T-helper 2 cell treated with Interferon-gamma antibody and Interleukin-4, amounts not matched to agents 5 μg/mL and 100 μg/mL, for 36 hours (primary cell): ENCODE measurements around the gene CDC26.
"Not testable (repeated sequence)": the region's sequence is repeated elsewhere in the genome, so short reads cannot be mapped to it uniquely, and the experiment has no call there.

Experiments
- DNase-seq: peaks from one replicate; pipeline ENCODE4 v3.0.0; 2021; ENCODE audit warnings: low spot score
- H3K27ac Mint-ChIP-seq: one replicate; pipeline ENCODE4 v1.8.0; 2021; ENCODE audit warnings: mild to moderate bottlenecking, mixed read lengths
- H3K27me3 Mint-ChIP-seq: one replicate; pipeline ENCODE4 v1.8.0; 2021; ENCODE audit warnings: low read depth, mixed read lengths
- H3K36me3 Mint-ChIP-seq: one replicate; pipeline ENCODE4 v1.8.0; 2021; ENCODE audit warnings: low read depth, mixed read lengths
- H3K4me1 Mint-ChIP-seq: one replicate; pipeline ENCODE4 v1.8.0; 2021; ENCODE audit warnings: low read depth, mixed read lengths
- H3K4me3 Mint-ChIP-seq: one replicate; pipeline ENCODE4 v1.8.0; 2022; ENCODE audit warnings: mild to moderate bottlenecking, moderate library complexity, mixed read lengths
- H3K9me3 Mint-ChIP-seq: one replicate; pipeline ENCODE4 v1.8.0; 2021; ENCODE audit warnings: mixed read lengths

CDC26 gene

GRCh38 chr9:113301548-113301947 is 26.2 kb upstream of the CDC26 start:
- H3K27me3 Mint-ChIP-seq: peaks cover 8% of the 10 kb centered on the region
- H3K4me3 Mint-ChIP-seq: no peak overlapping the region
- H3K36me3 Mint-ChIP-seq: no peaks in the 10 kb centered on the region
- no peaks in the 10 kb centered on the region for H3K4me1 Mint-ChIP-seq
- H3K27ac Mint-ChIP-seq: no peak overlapping the region
- DNase-seq: no peak
- H3K9me3 Mint-ChIP-seq: no peaks in the 10 kb centered on the region

- Mint-ChIP-seq H3K27ac (no peak overlapping the region), H3K27me3 (peaks cover 8% of the 10 kb centered on the region), H3K4me3 (no peak overlapping the region), H3K36me3 (no peaks in the 10 kb centered on the region), H3K9me3 (no peaks in the 10 kb centered on the region), H3K4me1 (no peaks in the 10 kb centered on the region)
- no peak for DNase-seq
Measured at GRCh38 chr9:113299800-113300292, 24.5 kb upstream of the CDC26 start.

GRCh38 chr9:113298924-113299770 is 23.8 kb upstream of the CDC26 start:
- H3K9me3 Mint-ChIP-seq: no peaks in the 10 kb centered on the region
- DNase-seq: no peak
- peaks cover 8% of the 10 kb centered on the region for H3K27me3 Mint-ChIP-seq
- H3K4me3 Mint-ChIP-seq: no peak overlapping the region
- no peak overlapping the region for H3K27ac Mint-ChIP-seq
- no peaks in the 10 kb centered on the region for H3K36me3 Mint-ChIP-seq
- H3K4me1 Mint-ChIP-seq: no peaks in the 10 kb centered on the region

- DNase-seq: no peak
- H3K4me1 Mint-ChIP-seq: no peaks in the 10 kb centered on the region
- H3K36me3 Mint-ChIP-seq: peaks cover 2% of the 10 kb centered on the region
- no peaks in the 10 kb centered on the region for H3K9me3 Mint-ChIP-seq
- no peak overlapping the region for H3K4me3 Mint-ChIP-seq
- no peak overlapping the region for H3K27ac Mint-ChIP-seq
- peaks cover 8% of the 10 kb centered on the region for H3K27me3 Mint-ChIP-seq
Measured at GRCh38 chr9:113298311-113298710, 22.9 kb upstream of the CDC26 start.

- H3K4me3 Mint-ChIP-seq: no peak overlapping the region
- H3K27me3 Mint-ChIP-seq: peaks cover 8% of the 10 kb centered on the region
- peaks cover 13% of the 10 kb centered on the region for H3K36me3 Mint-ChIP-seq
- H3K9me3 Mint-ChIP-seq: no peaks in the 10 kb centered on the region
- DNase-seq: no peak
- H3K27ac Mint-ChIP-seq: no peak overlapping the region
- no peaks in the 10 kb centered on the region for H3K4me1 Mint-ChIP-seq
Measured at GRCh38 chr9:113296796-113297558, 21.6 kb upstream of the CDC26 start.

- peaks cover 19% of the 10 kb centered on the region for H3K36me3 Mint-ChIP-seq
- not testable (repeated sequence) for DNase-seq, H3K4me3 Mint-ChIP-seq, H3K9me3 Mint-ChIP-seq, H3K27ac Mint-ChIP-seq, H3K27me3 Mint-ChIP-seq, H3K4me1 Mint-ChIP-seq
Measured at GRCh38 chr9:113296247-113296646, 20.9 kb upstream of the CDC26 start.

- no peak for DNase-seq
- Mint-ChIP-seq H3K9me3 (no peaks in the 10 kb centered on the region), H3K27ac (no peak overlapping the region), H3K4me3 (no peak overlapping the region), H3K36me3 (peaks cover 40% of the 10 kb centered on the region), H3K27me3 (no peaks in the 10 kb centered on the region), H3K4me1 (peaks cover 2% of the 10 kb centered on the region)
Measured at GRCh38 chr9:113293285-113293878, 18.0 kb upstream of the CDC26 start.

- Mint-ChIP-seq H3K27me3 (no peaks in the 10 kb centered on the region), H3K4me3 (no peak overlapping the region), H3K4me1 (peaks cover 2% of the 10 kb centered on the region), H3K9me3 (no peaks in the 10 kb centered on the region), H3K36me3 (peaks cover 57% of the 10 kb centered on the region), H3K27ac (no peak overlapping the region)
- DNase-seq: no peak
Measured at GRCh38 chr9:113290052-113290607, 14.8 kb upstream of the CDC26 start.

GRCh38 chr9:113289091-113289490 is 13.7 kb upstream of the CDC26 start:
- Mint-ChIP-seq H3K9me3 (no peaks in the 10 kb centered on the region), H3K4me1 (peaks cover 2% of the 10 kb centered on the region), H3K27me3 (no peaks in the 10 kb centered on the region), H3K4me3 (no peak overlapping the region), H3K36me3 (peaks cover 66% of the 10 kb centered on the region), H3K27ac (no peak overlapping the region)
- no peak for DNase-seq

GRCh38 chr9:113281356-113281755 is 6.0 kb upstream of the CDC26 start:
- Mint-ChIP-seq H3K27ac (peak overlapping the region; percentile 0), H3K27me3 (no peaks in the 10 kb centered on the region), H3K4me1 (peaks cover 11% of the 10 kb centered on the region), H3K36me3 (peaks cover 57% of the 10 kb centered on the region), H3K4me3 (no peak overlapping the region), H3K9me3 (no peaks in the 10 kb centered on the region)
- DNase-seq: no peak

- DNase-seq: no peak
- peaks cover 44% of the 10 kb centered on the region for H3K36me3 Mint-ChIP-seq
- no peak overlapping the region for H3K27ac Mint-ChIP-seq
- H3K4me1 Mint-ChIP-seq: peaks cover 16% of the 10 kb centered on the region
- no peaks in the 10 kb centered on the region for H3K9me3 Mint-ChIP-seq
- no peaks in the 10 kb centered on the region for H3K27me3 Mint-ChIP-seq
- H3K4me3 Mint-ChIP-seq: no peak overlapping the region
Measured at GRCh38 chr9:113278840-113279239, 3.5 kb upstream of the CDC26 start.

- H3K36me3 Mint-ChIP-seq: peaks cover 32% of the 10 kb centered on the region
- H3K9me3 Mint-ChIP-seq: no peaks in the 10 kb centered on the region
- H3K4me1 Mint-ChIP-seq: peaks cover 14% of the 10 kb centered on the region
- peak; percentile 17 for DNase-seq
- no peaks in the 10 kb centered on the region for H3K27me3 Mint-ChIP-seq
- no peak overlapping the region for H3K4me3 Mint-ChIP-seq
- H3K27ac Mint-ChIP-seq: no peak overlapping the region
Measured at GRCh38 chr9:113274474-113275156, 757 bp downstream of the CDC26 start.

- H3K4me3 Mint-ChIP-seq: no peak overlapping the region
- peaks cover 34% of the 10 kb centered on the region for H3K36me3 Mint-ChIP-seq
- H3K9me3 Mint-ChIP-seq: no peaks in the 10 kb centered on the region
- H3K27me3 Mint-ChIP-seq: no peaks in the 10 kb centered on the region
- peaks cover 8% of the 10 kb centered on the region for H3K4me1 Mint-ChIP-seq
- no peak overlapping the region for H3K27ac Mint-ChIP-seq
- no peak for DNase-seq
Measured at GRCh38 chr9:113269871-113270270, 5.5 kb downstream of the CDC26 start.
